Ectodermal cell (in vitro differentiated cells): ENCODE measurements around the gene PLEKHA1.

Source experiments
- H3K27ac ChIP-seq: 2 replicates; pipeline ENCODE4 v1.7.0; 2013; ENCODE audit warnings: mild to moderate bottlenecking, low read depth, low read length; ENCODE audit not compliant: insufficient read depth, poor library complexity, severe bottlenecking
- H3K27me3 ChIP-seq: 2 replicates; pipeline ENCODE4 v1.7.0; 2013; ENCODE audit warnings: mild to moderate bottlenecking, low read length; ENCODE audit not compliant: insufficient read depth, control insufficient read depth, poor library complexity, severe bottlenecking
- H3K36me3 ChIP-seq: one replicate; pipeline ENCODE4 v1.7.0; 2013; ENCODE audit warnings: low read length; ENCODE audit not compliant: control insufficient read depth, insufficient read depth
- H3K4me1 ChIP-seq: one replicate; pipeline ENCODE4 v1.7.0; 2013; ENCODE audit warnings: low read length; ENCODE audit not compliant: control insufficient read depth, insufficient read depth
- H3K4me3 ChIP-seq: 2 replicates; pipeline ENCODE4 v1.7.0; 2013; ENCODE audit warnings: low read depth, low read length, control low read depth; ENCODE audit not compliant: insufficient read depth
- H3K9me3 ChIP-seq: 2 replicates; pipeline ENCODE4 v1.7.0; 2013; ENCODE audit warnings: mild to moderate bottlenecking, low read length, moderate library complexity; ENCODE audit not compliant: control insufficient read depth
- WGBS, 2 experiments: methylation state at CpG; one replicate each; pipeline ENCODE4 v1.1.7; 2013; ENCODE audit warnings: missing lambda C conversion rate in 2 of 2; 5-methylcytosine and 5-hydroxymethylcytosine counted together

The PLEKHA1 gene

GRCh38 chr10:122419876-122420623 lies 45.5 kb downstream of the PLEKHA1 start:
- Histone ChIP-seq H3K27me3 (no peaks in the 10 kb centered on the region), H3K9me3 (no peaks in the 10 kb centered on the region), H3K27ac (no peak overlapping the region), H3K4me1 (no peaks in the 10 kb centered on the region), H3K4me3 (no peak overlapping the region), H3K36me3 (peaks cover 9% of the 10 kb centered on the region)
- 68 to 79% methylated on average over 2 to 3 of the region's 3 CpGs for WGBS, 2 experiments

- no peaks in the 10 kb centered on the region for H3K27me3 ChIP-seq
- 88 to 95% methylated on average over 3 of the region's 3 CpGs for WGBS, 2 experiments
- H3K9me3 ChIP-seq = no peaks in the 10 kb centered on the region
- no peaks in the 10 kb centered on the region for H3K4me1 ChIP-seq
- no peak overlapping the region for H3K27ac ChIP-seq
- H3K4me3 ChIP-seq = no peak overlapping the region
- H3K36me3 ChIP-seq = peaks cover 9% of the 10 kb centered on the region
These were observed 46.1 kb downstream of the PLEKHA1 start for GRCh38 chr10:122420624-122421007.

- Histone ChIP-seq H3K4me1 (no peaks in the 10 kb centered on the region), H3K9me3 (no peaks in the 10 kb centered on the region), H3K27me3 (no peaks in the 10 kb centered on the region), H3K36me3 (peaks cover 6% of the 10 kb centered on the region), H3K4me3 (no peak overlapping the region), H3K27ac (no peak overlapping the region)
- 90 to 95% methylated on average over 3 of the region's 3 CpGs for WGBS, 2 experiments
These were observed 46.6 kb downstream of the PLEKHA1 start for GRCh38 chr10:122421054-122421625.

DNA sequence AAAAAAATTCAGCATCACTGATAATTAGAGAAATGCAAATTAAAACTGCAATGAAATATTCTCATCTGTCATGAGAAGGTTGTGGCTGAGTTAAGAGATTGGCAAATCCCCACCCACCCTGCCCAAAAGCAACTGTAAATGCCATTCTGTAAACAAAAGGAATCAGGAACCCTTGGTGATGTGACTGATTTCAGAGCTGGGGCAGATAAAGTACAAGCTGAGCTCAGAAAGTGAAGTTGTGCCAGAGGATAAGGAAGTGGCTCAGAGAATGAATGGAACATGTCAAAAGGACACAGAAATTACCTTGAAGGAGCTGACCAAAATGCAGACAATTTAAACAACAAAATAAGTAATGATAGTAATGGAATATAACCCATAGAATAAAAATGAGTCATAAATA lies 47.2 kb downstream of the PLEKHA1 start:
- Histone ChIP-seq H3K4me1 (no peaks in the 10 kb centered on the region), H3K36me3 (peaks cover 1% of the 10 kb centered on the region), H3K27ac (no peak overlapping the region), H3K4me3 (no peak overlapping the region), H3K27me3 (no peaks in the 10 kb centered on the region), H3K9me3 (no peaks in the 10 kb centered on the region)

DNA sequence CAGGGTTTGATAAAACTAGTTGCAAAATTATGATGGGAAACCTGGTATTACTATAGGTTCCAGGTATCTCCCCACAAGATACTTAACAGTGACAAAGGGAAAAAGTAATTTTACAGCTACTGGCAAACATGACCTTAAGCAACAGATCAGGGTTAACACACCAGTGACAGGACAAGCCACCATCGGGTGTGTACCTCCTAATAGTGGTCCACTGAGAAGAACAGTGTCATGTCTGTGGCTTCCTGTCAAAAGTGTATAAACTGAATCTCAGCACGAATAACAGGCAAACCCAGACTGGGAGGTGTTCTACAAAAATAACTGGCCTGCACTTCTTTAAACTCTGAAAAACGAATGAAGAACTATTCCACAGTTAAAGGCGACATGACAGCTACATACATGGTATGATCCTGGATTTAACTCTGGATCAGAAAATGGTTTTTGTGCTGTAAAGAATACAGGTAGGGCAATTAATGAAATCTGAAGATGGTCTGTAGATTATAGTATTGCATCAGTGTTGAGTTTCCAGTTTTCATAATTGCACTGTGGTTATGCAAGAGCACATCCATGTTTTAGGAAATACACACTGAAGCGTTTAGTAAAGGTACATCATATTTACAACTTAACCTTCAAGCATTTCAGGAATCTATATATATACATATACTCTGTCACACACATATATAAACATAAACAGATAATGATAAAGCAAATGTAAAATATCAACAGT lies 47.9 kb downstream of the PLEKHA1 start:
- Histone ChIP-seq H3K9me3 (no peaks in the 10 kb centered on the region), H3K36me3 (no peaks in the 10 kb centered on the region), H3K4me3 (no peak overlapping the region), H3K4me1 (no peaks in the 10 kb centered on the region), H3K27me3 (no peaks in the 10 kb centered on the region), H3K27ac (no peak overlapping the region)
- 93 to 96% methylated on average over 5 of the region's 5 CpGs for WGBS, 2 experiments

DNA sequence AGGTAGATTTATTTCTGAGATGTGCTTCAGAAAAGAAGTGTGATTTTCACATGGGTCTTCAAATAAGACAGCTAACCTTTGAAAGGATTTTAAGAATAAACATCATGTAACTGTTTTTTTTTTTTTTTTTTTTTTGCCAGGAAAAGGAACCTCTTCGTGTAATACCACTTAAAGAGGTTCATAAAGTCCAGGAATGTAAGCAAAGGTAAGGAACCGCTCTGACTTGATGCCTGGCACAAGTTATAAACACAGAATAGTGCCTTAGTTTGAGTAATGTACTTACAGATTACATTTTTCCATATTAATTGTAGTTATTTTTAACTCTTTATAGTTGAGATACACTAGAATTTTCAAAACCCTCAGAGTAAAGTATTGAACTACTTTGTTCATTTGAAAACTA lies 49.6 kb downstream of the PLEKHA1 start:
- Histone ChIP-seq H3K4me3 (no peak overlapping the region), H3K4me1 (no peaks in the 10 kb centered on the region), H3K27me3 (no peaks in the 10 kb centered on the region), H3K36me3 (no peaks in the 10 kb centered on the region), H3K27ac (no peak overlapping the region), H3K9me3 (no peaks in the 10 kb centered on the region)
- WGBS, 2 experiments = 93 to 100% methylated on average over 2 of the region's 2 CpGs

- H3K9me3 ChIP-seq = no peaks in the 10 kb centered on the region
- WGBS, 2 experiments = 85 to 92% methylated on average over 5 to 6 of the region's 6 CpGs
- no peak overlapping the region for H3K4me3 ChIP-seq
- H3K27ac ChIP-seq = no peak overlapping the region
- no peaks in the 10 kb centered on the region for H3K27me3 ChIP-seq
- no peaks in the 10 kb centered on the region for H3K4me1 ChIP-seq
- no peaks in the 10 kb centered on the region for H3K36me3 ChIP-seq
These were observed 52.3 kb downstream of the PLEKHA1 start for GRCh38 chr10:122426829-122427228.

DNA sequence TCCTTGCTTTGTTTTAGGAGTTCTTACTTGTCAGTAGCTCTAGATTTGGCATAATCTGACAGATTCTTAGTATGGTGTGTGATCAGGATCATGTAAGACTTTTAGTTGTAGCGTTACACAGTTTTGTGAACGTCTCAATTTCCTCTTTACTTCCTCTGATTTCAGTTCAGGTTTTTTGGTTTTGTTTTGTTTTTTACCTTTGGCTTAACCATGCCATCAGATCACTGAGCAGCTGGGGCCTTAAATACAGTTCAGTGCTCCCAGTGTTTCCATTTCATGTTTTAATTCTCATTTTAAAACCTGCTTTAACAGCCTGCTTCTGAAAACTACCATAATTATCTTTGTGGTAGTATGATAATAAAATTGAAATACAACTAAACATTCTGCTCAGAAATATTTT lies 52.8 kb downstream of the PLEKHA1 start:
- WGBS, 2 experiments = 84 to 92% methylated on average over 2 of the region's 2 CpGs
- H3K27me3 ChIP-seq = no peaks in the 10 kb centered on the region
- no peaks in the 10 kb centered on the region for H3K4me1 ChIP-seq
- H3K36me3 ChIP-seq = no peaks in the 10 kb centered on the region
- H3K9me3 ChIP-seq = no peaks in the 10 kb centered on the region
- H3K4me3 ChIP-seq = no peak overlapping the region
- H3K27ac ChIP-seq = no peak overlapping the region

DNA sequence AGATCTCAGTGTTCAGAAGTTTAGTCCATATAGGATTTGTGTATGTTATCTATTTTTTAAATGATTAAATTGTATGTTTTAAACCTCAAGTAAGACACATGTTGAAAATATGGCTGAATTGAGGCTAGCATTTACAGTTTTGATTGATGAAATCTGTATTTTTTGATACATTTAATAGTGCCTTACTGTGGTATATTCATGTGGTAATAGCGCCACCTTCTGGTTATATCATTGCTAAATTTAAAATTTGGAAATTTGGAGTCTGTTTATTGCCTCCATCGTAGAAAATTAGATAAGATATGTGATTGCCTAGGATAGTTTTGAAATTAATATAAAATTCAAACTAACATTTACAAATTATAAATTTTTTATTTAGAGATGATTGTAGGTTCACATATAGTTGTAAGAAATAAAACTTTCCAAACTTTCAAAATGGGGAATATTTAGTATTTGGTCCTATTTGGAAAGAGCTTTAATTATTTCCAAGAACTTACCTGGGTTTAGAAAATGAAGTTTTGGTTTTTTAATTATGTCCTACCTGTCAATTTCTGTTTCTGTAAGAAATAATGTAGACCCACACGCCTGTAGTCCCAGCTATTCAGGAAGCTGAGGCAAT lies 60.8 kb downstream of the PLEKHA1 start:
- H3K9me3 ChIP-seq = no peaks in the 10 kb centered on the region
- no peaks in the 10 kb centered on the region for H3K36me3 ChIP-seq
- H3K4me3 ChIP-seq = no peak overlapping the region
- H3K27me3 ChIP-seq = no peaks in the 10 kb centered on the region
- WGBS, 2 experiments = 46 to 82% methylated on average over 1 to 2 of the region's 3 CpGs
- H3K27ac ChIP-seq = no peak overlapping the region
- H3K4me1 ChIP-seq = no peaks in the 10 kb centered on the region

DNA sequence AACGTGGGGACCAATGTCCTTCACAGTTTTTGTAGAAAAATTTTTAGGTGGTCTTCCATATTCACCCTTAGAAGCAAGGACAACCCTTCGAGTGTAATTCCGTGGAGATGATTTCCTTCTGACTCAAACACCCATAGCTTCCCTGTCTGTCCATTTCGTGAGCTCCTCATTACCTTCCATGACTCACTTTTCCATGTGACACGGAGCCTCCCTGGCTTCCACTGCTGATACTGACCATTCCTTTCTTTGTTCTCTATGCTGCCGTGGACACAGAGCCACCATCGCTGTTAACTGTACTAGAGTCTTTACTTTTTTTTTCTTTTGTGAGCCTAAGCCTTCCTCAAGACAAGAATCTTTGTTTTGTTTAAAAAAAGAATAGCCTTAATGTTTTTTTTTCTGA lies 67.5 kb downstream of the PLEKHA1 start:
- Histone ChIP-seq H3K4me1 (no peaks in the 10 kb centered on the region), H3K27me3 (no peaks in the 10 kb centered on the region), H3K9me3 (no peaks in the 10 kb centered on the region), H3K27ac (no peak overlapping the region), H3K4me3 (no peak overlapping the region), H3K36me3 (no peaks in the 10 kb centered on the region)
- WGBS, 2 experiments = 75 to 83% methylated on average over 7 of the region's 7 CpGs
